ENCODE data around the gene CASD1.

- no peak for TF ChIP-seq RAD21 (IDR thresholded peaks at IDR 0.05; ENCODE audit: low read length)
- TF ChIP-seq POLR2A (IDR thresholded peaks at IDR 0.05; ENCODE audit: low read depth, low read length): no peak
- no peak for TF ChIP-seq MXI1 (IDR thresholded peaks at IDR 0.05; ENCODE audit: borderline replicate concordance, low read depth, low read length)
- no peak for TF ChIP-seq CTCF (conservative IDR thresholded peaks at IDR 0.05; ENCODE audit: low read depth, low read length)
- TF ChIP-seq RFX5 (IDR thresholded peaks at IDR 0.05; ENCODE audit: low read depth, low read length): no peak
- no peak for TF ChIP-seq FOS (IDR thresholded peaks at IDR 0.05; ENCODE audit: low read depth, low read length)
- no peak for TF ChIP-seq CHD1 (IDR thresholded peaks at IDR 0.05; ENCODE audit: low read depth, low read length)
- TF ChIP-seq MAZ (IDR thresholded peaks at IDR 0.05; ENCODE audit: borderline replicate concordance, low read depth, low read length): no peak
- no peak for TF ChIP-seq SMC3 (IDR thresholded peaks at IDR 0.05; ENCODE audit: low read depth, low read length)
- TF ChIP-seq ELK1 (IDR thresholded peaks at IDR 0.05; ENCODE audit: borderline replicate concordance, low read depth, low read length): no peak
- no peak for TF ChIP-seq RCOR1 (IDR thresholded peaks at IDR 0.05; ENCODE audit: insufficient replicate concordance, low read length)
- TF ChIP-seq CEBPB (IDR thresholded peaks at IDR 0.05; ENCODE audit: low read depth, low read length): no peak
Measured at GRCh38 chr7:94492601-94493000, 17.0 kb upstream of the CASD1 start.
